ENCODE results near the gene AMMECR1.
A peak's percentile ranks its signal among the peaks of the same experiment; 100 is the strongest.
"Not testable (repeated sequence)": the region's sequence is repeated elsewhere in the genome, so short reads cannot be mapped to it uniquely, and the experiment has no call there.

The AMMECR1 gene

DNA sequence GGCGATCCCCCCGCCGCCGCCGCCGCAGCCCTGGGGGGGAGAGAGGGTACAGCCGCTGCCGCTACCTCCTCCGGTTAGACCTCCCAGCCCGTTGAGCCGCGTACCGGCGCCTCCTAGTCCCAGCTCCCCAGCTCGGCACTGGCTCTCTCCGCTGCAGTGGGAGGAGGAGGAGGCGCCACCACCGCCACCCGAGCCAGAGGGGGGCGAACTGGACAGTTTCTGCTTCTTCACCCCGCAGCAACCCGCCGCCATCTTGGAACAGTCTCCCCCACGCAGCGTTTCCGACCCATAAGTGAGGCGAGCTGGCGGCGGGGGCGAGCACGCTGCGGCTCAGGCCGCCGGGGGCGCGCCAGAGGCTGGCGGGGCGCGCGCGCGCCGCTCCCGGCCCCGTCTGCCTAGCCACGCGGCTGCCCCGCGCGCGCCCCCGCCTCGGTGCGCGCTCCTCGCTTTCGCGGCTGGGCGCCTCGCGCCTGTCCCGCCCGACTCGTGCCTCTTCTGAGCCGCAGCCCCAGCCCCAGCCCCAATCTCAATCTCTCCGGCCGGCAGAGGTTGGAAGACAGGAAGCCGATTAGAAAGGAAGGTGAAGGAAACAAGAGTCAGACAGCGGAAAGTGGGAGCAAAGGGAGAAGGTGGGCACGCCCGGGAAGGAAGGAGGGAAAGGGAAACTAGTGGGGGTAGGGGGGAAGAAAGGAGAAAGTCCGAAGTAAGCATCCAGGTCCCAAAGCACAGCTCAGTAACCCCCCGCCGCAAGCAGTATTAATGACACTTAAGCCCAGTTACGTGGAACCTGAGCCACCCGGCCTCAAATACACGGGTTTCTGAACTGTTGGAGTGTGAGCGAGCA, at the start of gene AMMECR1:
Gene AMMECR1, minus strand, starts transcription at position 266 of the 844 bp plus-strand sequence. Its CDS starts 14 bp downstream, at position 252.
- DNase-seq = peak; percentile 83

DNA sequence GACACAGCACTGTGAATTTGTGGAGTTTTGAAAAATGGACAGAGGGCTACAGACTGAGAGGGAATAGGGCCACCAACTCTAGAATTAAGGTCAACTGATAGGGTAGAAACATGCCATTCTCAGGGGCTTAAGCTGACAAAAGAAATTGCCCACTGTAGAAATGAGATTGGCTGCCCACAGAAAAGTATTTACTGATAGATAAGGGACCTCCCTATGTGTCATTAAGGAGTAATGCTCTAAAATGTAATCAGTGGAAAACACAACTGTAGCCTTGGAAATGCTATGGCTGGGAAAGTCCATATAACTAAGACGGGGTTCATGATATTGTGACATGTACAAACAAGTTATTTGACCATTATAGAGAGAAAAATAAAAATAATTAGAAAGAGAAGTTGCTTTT, 45.4 kb upstream of the AMMECR1 start:
- no peak for DNase-seq

DNA sequence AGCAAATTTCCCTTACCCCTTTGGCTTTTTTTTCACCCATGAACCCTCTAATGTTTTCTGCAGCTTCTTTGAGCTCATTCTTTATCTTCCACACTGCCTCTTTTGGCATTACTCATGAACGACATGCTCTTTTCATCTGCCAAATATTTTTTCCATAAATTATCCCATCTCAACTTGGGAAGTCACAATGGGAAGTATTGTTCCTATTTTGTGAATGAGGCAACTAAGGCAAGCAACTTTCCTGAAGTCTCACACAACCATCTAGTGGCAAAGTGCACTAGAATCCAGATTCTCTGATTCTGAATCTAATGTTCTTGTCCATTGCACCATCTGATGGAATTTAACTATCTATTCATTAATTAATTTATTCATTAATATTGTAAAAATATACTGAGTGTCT, 41.4 kb upstream of the AMMECR1 start:
- DNase-seq = no peak

DNA sequence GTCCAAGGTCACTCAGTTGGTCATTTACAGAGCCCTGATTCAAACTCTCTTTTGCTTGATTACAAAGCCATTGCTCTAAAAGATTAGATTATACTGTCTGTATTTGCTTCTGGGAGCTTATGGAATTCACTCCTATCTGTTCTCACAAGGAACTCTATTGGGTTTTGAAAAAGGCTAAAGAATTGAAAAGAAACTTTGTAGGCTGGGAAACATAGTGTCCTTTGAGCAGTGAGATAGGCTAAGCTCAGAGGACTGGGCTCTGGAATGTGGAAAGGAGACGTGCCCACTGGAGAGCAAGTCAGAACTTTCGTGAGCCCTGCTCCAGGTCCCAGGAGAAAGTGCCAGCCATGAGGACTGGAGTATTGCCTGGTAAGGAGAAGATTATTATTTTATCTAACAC, 40.7 kb upstream of the AMMECR1 start, which contains the start of gene RTL9:
Gene RTL9, plus strand, starts transcription at position 301 of the 400 bp plus-strand sequence. CDS start 91,770 bp downstream, outside the sequence.
- no peak for DNase-seq

DNA sequence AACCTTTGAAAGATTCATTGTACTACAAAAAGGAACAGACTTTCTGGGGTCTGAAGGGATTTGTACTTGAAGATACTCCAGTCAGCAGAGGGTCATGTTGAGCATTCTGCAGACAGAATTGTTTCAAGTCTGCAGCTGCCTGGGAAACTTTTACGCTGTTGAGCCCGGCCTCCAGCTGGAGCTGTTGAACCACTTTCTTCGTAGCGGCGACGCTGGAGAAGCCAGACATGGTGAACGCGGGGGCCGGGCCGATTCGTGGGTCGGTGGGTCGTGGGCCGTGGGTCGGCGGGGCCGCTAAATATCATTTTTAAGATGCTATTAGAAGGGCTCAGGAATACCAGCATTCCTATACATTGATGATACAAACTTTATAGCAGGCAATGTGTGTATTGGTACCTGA, 28.8 kb upstream of the AMMECR1 start:
- no peak for DNase-seq

DNA sequence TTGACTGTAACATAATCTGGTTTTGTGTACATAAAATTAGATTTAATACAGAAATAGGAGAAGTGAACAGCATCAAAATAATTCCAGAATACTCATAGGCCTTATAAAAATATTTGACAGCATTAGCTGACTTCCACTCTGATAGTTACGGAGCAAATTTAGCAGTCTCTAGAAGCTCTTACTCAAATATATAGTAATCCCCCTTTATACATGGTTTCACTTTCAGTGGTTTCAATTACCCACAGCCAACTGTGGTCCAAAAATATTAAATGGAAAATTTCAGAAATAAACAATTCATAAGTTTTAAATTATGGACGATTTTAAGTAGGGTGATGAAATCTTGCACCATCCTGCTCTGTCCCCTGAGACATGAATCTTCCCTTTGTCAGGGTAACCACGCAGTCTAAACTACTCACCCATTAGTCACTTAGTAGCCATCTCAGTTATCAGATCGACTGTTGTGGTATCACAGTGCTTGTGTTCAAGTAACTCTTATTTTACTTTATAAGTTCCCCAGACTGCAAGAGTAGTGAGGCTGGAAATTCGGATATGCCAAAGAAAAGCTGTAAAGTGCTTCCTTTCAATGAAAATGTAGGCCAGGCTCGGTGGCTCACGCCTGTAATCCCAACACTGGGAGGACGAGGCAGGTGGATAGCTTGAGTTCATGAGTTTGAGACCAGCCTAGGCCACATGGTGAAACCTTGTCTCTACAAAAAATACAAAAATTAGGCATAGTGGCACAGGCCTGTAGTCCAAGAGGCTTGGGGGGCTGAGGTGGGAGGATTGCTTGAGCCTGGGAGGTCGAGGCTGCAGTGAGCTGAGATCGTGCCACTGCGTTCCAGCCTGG, 23.5 kb upstream of the AMMECR1 start:
- peak; percentile 37 for DNase-seq

DNA sequence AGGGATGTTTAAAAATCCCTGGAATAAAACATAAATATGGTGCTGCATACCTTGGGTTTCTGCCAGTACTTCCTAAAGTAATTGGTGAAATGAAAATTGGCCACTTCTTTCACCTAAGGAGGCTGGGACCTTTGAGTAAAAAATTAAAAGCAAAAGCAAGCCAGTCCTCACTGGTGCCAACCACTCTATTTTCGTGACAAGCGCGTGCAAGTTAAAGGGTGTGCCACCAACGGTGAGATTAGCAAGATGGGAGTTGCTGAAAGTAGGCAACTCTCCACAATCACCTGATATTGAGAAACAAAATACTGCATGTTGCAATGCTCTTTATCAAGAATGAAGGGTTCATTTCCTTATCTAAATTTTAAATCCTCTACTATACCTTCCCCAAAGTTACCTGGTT, 21.1 kb upstream of the AMMECR1 start:
- DNase-seq = no peak

DNA sequence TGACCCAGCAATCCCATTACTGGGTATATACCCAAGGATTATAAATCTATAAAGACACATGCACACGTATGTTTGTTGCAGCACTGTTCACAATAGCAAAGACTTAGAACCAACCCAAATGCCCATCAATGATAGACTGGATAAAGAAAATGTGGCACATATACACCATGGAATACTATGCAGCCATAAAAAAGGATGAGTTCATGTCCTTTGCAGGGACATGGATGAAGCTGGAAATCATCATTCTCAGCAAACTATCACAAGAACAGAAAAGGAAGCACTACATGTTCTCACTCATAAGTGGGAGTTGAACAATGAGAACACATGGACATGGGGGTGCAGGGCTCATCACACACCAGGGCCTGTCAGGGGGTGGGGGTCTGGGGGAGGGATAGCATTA, 15.6 kb upstream of the AMMECR1 start:
- not testable (repeated sequence) for DNase-seq

DNA sequence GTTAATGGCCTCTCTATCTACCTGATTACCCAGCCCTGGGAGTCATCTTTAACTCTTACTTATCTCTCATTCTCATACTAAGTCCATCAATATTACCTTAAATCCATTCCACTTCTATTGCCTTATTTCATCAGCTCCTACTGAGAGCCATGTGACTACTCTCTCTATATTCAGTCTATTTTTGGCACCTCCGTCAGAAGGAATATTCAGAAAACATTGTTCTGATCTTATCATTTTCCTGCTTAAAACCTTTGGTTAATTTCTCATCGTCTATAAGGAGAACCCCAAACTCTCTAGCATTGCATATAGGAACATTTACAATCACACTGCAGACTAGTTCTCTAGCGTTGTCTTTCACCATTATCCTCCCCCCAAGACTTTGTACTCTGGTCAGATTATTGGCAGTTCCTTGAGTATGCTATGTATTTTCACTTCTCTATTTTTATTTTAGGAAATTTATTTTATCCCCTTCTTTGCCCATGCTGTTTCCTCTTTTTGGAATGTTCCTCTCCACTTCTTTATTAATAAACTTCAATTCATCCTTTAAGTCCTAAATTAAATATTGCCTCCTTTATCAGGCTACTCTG, 13.7 kb upstream of the AMMECR1 start:
- no peak for DNase-seq

DNA sequence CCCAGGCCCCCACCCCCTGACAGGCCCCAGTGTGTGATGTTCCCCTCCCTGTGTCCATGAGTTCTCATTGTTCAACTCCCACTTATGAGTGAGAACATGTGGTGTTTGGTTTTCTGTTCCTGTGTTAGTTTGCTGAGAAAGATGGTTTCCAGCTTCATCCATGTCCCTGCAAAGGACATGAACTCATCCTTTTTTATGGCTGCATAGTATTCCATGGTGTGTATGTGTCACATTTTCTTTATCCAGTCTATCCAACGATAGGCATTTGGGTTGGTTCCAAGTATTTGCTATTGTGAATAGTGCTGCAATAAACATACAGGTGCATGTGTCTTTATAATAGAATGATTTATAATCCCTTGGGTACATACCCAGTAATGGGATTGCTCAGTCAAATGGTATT, 10.7 kb upstream of the AMMECR1 start:
- DNase-seq = not testable (repeated sequence)

DNA sequence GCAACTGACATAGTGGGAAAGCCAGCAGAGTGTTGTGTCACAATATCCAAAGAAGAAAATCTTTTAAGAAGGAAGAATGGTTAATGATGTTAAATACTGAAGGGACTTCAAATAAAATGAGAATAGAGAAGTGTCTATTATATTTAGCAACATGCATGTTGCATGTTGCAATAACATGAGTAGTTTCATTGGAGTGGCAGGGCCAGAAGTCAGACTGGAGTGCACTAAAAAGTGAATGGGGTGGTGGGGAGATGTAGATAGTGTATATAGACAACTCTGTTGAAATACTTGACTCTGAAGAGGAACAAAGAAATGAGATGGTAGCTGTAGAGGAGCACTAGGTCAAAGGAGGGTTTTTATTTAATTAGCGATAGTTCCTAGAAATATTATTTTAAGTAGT, 9.5 kb upstream of the AMMECR1 start:
- no peak for DNase-seq

DNA sequence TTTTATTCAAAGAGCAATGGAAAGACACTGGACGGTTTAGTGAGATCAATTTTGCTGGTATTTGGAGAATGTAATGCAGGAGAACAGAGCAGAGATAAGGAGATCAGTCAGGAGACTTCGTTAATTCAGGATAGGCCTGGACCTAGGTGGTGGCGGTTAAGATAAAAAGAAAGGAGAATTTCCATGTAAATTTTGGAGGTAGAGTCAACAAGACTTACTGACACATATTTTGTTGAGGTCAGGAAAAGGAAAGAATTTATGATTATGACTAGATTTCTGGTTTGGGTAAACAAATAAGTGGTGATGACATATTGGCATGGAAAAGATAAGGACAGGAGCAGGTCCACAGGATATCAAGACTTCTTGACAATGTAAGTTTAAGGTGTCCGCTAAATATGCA, 8.8 kb upstream of the AMMECR1 start:
- no peak for DNase-seq

DNA sequence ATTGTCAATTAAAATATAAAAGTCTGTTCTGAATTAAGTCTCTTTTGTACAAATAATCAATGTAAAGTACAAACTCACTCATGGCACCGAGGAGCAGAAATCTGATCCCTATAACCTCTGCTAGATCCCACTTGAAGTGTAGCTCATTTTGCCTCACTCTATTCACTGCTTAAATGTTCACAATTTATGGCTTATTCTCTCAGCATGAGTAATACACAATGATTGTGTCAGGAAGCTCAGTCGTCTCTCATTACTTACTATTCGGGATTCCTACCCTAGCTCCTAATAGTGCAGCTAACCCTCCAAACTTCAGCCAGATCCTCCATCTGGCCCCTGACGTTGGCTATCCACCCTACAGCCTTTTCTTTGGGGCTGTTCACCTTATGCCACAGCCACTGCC, 4.7 kb upstream of the AMMECR1 start:
- no peak for DNase-seq

DNA sequence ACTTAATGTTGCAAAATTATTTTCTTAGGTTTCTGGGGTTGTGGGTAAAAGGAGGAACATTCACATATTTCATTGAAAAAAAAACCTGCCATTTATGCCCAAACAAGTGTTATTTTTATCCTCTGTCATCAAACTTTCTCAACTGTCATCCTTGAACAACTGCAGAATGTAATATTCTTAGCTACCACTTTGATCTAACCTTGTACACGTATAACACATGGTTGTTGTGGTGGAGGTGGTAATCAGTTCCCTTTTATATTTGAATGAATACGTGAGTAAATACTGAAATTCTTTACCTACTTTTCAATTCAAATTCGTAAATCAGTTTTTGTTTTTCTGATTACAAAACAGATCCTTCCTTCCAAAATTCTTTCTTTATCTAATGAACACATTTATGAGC, 3.8 kb upstream of the AMMECR1 start:
- DNase-seq = no peak

DNA sequence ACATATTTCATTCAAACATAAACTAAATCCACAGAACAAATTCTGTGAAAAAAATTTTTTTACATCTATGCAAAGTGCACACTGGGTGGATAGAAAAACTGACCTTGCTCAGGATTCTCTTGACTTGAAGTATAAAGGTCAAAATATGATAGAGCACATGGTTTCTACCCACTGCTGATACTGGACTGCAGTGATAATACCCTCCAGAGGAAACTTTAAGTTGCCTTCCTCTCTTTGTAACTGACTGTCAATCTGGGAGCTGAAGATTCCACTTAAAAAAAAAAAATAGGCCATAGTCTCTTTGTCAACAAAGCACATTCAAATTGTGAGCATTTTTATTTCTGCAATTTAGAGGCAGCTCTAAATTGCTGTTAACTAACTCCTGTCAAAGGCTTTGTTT, 3.2 kb upstream of the AMMECR1 start:
- DNase-seq = no peak

DNA sequence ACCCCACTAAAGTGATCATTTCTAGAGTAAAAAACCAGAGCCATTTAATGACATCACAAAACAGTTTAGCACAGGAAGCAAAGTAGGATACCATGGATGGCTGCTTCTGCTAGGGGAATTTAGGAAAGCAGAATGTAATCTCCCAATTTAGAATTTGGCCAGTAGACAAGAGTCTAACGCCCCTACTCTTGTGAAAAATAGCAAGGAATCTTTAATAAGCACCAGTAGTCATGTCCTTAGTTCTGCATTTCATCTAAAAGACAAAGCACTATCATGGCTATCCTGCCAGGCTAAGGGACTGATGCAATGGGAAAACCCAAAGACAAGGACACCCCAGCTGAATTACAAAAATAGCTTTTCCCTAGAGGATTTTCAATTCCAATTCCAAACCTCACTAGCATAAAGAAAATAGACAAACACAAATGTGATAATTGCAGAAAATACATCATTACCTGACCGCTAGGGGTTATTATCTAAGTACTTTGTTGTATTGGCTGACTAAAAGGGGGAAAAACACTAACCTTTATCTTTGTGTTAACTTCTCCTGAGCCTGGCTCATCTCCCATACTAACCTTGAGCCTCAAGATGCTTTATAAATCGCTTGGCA, 2.6 kb upstream of the AMMECR1 start:
- DNase-seq = no peak

DNA sequence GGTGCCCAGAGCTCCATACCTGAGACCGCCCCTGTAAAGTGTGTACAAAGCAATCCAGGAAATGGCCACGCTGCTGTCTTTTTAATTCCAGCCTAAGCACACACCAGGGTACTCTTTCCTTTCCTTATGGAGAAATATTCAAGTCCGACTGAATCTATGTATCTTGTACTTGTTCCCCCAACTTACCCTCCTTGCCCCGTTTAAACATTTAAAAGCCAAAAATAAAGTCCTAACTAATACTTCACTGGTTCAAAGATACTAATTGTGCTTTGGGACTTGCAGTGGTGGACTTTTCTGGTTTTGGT, 731 bp upstream of the AMMECR1 start:
- no peak for DNase-seq

DNA sequence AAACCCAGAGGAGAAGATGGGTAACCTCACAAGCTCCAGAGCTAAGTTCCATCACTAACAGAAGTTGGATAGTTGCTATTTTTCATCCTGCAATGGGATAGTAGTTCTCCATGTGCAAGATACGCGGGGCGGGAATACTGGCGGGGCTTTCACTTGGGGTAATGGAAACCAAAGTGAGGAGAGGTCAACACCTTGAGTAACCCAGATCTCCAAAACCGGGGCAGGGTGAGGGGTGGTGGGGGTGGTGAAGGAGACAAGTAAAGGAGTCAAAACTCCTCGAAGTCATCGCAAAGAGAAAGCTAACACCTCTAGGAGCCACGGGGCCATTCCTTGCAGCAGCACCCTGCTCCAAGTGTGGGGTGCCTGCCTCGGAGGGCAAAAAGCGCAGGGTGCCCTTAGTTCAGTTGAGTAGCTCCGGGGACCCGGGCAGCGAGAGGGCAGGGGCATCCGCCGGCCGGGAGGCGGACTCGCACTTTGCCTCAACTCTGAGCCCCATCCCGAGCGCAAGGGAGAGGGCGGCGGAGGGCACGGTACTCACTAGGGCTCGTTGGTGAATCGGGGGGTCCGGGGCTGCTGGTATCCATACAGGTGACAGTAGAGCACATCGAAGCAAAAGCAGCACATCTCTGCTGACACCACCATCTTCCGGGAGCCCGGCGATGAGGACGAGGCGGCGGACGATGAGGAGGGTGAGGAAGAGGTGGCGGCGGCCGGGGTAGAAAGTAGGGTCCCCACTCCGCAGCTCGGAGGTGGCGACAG, 645 bp downstream of the AMMECR1 start:
- DNase-seq = peak; percentile 31

DNA sequence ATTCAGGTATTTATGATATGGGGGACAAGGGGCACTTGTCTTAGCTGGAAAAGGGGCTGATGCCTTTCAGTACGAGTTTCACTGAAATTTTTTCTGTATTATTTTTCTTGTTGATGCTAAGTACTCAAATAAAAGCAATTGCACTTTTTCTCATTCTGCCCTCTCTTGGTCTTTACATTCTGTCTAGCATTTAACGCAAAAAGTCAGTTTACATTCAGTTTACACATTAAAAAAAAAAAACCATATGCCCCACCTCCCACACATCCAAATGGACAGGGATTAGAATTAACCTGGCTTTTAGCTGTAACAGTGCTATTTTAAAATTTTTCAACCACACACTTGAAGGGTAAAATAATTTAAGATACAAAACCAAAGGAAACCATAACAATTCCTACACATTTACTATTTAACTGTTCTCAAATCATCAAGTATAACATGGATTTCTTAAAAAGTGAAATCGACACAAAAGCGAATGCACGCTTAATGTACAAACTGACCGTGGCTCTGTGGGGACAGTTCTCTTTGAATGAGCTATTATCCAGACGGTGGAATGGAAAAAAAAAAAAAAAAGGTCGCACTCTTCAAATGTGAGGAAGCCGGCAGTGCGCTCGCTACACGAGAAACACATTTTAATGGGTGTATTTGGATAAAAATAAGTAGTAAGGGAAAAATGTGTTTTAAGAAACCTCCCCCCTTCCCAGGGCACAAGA, 1.4 kb downstream of the AMMECR1 start:
- DNase-seq = no peak

DNA sequence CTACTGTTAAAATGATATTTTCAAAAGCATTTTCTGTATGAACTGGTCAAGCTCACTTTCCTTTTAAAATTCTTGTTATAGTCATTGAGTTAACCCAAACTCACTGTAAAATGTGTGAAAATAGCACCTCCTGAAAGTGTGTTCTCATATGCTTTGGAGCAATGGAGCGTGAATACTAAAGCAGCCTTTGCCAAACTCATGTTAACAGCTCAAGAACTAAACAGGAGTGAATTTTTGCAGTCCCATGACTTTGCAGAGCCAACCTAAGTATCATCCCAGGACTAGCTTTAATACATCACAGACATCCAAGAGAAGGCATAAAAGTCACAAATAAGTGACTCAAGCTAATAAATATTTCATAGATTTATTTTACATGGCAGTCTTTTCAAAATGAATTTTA, 2.3 kb downstream of the AMMECR1 start:
- DNase-seq = no peak

DNA sequence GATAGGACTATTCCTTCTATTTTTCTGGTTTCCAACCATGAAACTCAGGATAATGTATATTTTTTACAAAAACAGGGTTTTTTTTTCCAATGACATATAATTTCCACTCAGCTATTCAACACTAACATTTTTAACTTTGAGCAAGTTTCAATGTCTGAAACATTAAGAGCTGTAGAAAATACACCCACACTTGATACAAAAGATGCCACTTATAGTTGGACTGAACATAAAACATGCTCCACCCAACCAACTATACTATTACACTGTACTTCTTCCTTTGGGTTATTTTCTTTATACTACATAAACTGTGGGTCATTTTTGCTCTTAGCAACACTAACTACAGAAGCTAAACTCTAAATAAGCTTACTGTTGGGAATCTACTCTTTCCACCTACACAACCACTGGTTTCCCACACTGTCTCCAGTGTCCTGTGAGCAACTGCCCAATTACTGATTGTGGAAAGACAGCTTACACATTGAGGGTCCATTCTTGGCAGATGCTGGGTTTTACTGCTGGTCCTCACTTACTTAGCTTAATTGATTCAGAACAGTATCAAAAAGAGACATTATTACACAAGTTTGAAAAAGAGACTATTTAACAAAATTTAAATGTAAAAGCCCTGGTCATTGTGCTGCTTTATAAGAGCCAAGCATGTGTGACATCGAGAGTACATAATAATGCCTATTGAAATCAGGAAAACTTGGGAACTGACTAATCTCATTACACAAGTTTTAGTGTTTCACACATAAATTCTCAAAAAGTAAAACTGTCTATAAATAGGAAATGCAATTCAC, 6.3 kb downstream of the AMMECR1 start:
- peak; percentile 3 for DNase-seq

Data from activated CD4-positive, alpha-beta T cell treated with anti-CD3 and anti-CD28 coated beads, Interleukin-10, Interleukin-2, amounts not matched to agents 100 ng/mL and 50 ng/mL, durations not matched to agents 16 hours and 8 hours (primary cell).